GM21723 (cell line): Measurements from ENCODE around the gene CHD6.

Source experiments
- ATAC-seq: cut with Tn5 transposase; IDR thresholded peaks from one replicate; pipeline ENCODE4 v1.9.1; 2021; ENCODE audit warnings: mild to moderate bottlenecking, moderate library complexity; ENCODE audit not compliant: unreplicated experiment

The CHD6 gene

DNA sequence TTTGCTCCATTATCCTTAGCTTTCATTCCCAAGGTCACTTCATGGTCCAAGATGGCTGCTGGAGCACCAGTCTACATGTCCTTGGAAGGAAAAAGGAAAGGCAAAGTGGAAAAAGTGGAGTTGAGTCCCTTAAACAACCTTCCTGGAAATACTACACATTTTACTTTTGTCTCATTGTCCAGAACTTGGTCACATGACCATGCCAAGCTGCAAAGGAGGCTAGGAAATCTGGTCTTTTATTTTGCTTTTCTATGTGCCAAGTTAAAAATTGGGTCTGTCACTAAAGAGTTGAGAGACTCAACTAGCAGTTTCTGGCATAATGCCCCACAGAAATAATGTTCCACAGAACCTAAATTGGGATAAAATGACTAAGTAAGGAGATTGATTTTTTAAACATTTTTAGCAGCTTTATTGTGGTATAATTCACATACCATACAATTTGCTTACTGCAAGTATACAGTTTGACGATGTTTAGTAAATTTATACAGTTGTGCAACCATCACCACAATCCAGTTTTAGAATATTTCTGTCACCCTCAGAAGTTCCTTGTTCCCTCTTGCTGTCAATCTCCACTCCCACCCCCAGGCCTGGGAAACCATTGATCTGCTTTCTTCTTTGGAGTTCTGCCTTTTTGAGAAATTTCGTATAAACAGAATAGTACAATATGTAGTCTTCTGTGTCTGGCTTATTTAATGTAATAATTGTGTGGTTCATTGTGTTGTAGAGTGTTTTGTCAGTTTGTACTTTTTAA is 5.6 kb upstream of the CHD6 start:
- no peak for ATAC-seq

DNA sequence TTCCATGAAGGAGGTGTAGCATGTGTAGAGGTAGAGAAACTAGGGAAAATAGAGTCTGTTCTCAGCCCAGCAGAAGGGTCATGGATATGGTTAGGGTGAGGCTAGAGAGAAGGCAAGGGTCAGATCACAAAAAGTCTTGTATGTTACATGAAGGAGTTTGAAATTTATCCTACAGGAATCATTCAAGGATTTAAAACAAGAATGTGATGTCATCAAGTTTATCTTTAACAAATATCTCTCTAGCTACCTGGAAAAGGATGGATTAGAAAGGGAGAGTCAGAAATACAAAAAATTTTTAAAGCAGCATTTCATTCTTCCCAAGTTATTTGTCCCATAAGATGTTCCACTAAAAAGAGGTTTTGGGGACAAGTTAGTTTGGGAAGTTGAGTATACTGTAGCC is 4.4 kb upstream of the CHD6 start:
- ATAC-seq, result no peak

DNA sequence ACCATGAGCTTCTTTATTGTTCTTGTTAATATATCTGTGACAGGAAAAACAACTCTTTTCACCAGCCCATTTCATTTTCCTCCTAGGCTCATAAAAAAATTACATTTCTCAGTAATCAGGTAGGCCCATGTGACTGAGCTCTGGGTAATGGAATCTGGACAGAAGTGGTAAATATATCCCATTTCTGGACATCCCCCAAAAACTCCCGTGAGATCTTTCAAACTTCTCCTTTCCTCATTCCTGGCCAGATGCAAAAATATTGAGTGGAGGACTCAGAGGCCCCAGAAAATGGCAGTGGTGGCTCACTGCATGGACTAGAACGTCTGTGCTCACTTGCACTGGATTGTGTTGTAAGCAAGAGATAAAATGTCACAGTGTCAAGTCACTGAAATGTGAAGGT is 3.8 kb upstream of the CHD6 start:
- no peak for ATAC-seq

DNA sequence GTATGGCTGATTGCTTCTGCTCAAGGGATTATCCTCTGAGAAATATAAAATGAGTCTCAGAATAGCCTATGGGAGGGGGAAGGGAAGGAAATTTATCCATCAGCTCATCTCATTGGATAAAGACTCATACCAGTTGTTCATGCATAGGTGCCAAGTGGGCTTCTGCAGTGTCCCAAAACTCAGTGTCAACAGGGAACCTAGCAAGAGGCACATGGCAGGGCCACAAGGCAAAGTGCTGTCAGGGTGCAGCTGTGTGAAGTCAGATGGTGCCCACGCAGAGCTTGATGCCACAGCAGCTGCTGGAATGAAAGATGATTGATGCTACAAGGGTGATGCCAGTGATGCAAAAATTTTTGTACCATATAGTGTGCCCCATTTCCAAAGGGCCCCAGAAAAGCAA is 3.2 kb upstream of the CHD6 start:
- ATAC-seq, result no peak

DNA sequence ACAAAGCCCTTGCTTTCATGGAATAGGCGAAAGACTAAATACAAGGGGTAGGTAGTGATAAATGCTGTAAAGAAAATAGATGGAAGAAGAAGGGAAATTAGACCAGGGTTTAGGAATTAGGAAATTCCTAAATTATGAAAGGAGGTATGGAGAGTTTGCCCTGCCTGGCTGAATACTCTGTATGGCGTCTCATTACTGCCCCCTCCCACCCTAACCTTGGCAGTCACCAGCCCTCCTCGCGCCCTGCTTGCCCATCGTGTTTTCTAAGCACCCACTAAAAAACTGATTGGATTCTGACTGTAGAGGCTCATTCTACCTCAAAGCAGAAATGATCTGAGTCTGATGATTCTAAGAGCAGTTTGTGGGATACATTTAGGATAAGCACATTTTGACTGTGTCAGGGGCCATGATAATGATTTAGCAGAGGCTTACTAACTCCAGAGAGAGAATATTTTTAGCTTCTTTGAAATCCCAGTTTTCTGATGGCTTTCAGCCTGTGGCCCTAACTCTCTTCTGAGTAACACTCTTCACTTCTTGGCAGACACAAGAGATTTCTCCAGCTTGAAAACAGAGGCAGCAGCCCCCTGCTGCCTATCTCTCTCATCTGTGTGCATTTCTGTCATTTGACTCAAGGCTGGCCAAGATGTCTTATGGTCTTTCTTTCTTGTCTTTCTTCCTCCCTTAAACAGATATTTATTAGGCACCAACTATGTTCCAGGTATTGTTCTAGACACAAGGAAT is 1.4 kb upstream of the CHD6 start:
- no peak for ATAC-seq

DNA sequence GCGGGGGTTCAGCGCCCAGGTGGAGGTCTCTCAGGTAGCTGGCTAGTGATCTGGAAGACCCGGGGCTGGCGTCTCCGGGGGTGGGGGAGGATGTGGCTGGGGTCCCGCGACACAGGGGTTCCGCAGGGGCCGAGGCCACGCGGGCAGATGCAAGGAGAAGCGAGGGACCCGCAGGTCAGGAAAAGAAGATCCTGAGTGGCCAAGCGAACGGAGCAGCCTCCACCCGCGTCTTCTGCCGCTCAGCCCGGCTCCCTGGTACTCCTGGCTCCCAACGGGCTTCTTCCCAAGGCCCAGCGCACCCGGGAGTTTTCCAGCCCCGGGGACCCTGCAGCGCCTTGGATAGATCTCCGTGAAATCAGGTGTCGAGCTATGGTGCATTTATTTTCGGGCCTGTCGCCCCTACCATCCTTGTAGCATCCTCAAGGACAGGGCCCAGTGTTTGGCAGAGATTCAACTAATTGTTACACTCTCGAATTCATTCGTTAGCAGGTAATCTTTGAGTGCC is 682 bp upstream of the CHD6 start:
- peak; percentile 4 for ATAC-seq

DNA sequence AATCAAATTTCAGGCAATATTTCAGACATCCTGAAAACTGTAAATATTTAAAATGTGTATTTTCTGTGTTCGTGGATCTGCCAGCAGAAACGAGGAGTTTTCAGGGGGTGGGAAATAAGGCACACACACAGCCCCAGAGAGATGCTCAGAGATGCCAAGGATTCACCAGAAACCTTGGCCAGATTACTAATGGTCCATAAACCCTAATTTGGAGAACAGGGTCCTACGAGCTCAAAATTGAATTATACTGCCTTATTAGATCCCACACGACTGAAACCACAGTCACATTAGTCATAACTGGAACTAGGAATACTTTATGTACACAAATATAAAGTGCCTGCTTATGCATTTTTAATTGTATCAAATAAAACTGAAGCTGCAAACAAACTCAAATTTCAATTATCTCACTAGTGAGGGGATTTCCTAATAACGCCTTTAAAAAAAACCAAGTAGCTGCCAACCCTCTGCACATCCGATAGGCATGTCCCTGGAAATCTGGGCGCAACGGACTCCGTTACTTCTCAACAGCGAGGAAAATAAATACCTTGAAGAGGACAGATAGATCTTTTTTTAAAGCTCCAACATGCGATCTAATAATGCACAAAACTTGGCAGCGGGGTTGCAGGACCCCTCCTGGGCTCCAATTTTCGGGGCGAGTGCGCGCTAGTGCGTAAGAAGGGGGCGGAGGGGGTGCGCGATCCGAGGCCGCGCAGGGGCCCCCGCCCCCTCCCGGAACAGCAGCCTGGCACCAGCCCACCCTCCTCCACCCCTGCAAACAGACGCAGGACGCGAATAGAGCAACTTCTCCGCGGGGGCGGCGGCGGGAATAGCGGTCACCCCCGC is 897 bp downstream of the CHD6 start:
- ATAC-seq, result peak; percentile 8

DNA sequence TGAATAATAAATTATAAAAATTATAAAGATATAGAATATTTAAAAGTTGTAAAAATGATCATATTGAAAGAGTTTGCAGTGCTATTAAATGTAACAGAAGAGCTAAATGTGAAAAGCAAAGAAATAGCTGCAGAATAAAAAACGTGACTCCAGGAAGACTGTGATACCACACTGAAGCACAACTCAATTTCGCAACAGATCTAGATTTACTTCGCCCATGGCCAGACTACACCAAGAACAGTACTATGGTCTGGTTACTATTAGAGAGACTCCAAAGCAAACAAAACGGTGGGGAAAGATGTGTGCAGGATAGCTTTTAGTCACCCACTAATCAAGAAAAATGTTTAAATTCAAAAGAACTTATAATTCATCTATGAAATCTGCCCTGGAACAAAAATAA is 1.9 kb downstream of the CHD6 start:
- no peak for ATAC-seq

DNA sequence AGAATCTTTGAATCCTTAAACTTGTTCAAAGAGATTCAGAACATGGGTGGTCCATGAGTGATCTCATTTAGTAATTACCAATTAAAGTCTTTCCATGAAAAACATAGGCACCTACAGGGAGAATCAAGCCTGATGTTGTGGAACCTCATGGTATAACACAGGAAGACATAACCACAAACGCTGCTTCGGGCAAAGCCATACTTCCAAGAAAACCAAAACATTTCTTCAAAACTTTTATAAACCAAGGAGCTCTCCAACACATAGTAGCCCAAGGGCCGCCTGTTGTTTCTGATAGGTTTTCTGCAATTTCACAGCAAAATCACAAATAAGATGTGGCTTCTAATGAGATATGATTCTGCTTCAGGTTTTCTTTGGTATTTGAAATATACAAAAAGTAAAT is 2.5 kb downstream of the CHD6 start:
- ATAC-seq, result no peak

DNA sequence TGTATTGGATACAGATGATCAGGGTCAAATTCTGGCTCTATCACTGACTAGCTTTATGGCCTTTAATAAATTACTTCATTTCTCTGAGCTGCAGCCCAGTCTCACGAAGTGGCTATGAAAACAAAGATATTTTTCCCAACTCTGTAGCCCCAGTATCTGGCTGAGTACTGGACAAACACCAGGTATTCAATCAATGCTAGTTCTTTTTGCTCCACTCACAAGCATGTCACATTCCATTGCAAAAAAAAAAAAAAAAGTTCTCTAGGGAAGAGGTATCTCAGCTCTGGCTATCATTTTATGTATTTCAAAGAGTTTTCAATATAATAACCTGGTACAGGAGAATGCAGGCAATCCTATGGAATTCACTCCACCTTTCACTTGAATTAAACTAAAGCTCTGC is 3.1 kb downstream of the CHD6 start:
- no peak for ATAC-seq

DNA sequence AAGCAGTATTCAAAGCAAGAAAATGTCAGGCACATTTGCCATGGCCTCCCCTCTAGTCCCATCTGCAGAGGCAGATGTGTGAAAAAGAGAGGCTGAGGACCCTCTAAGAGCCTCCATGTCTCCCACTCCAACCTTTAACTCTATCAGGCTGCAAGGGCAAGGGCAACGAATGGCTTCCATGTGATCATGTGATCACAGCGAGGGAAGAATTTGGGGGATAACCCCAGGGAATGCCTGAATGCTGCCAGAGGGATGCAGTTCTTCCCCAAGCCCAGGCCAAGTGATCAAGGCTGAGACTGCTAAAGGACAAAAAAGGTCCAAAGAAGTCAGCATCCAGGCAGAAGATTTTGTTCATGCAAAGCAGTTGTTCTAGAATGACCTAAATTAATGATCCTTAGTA is 4.9 kb downstream of the CHD6 start:
- ATAC-seq, result no peak

DNA sequence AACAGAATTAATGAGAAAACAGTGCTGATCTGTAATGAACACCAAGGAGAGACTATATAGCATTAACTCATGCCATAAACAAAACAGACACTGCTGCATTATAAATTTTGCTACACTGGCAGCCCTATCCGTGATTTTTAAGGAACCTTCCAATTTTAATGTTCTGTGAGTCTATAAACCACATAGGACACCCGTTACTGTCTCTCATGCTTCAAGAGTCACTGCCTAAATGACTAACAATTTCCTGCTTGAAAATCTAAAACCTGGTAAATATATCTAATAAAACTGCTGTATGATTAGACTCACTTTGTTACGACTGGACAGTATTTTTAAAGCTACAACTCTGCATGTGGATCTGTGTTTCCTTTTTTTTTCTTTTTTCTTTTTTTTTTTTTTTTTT is 8.7 kb downstream of the CHD6 start:
- no peak for ATAC-seq

DNA sequence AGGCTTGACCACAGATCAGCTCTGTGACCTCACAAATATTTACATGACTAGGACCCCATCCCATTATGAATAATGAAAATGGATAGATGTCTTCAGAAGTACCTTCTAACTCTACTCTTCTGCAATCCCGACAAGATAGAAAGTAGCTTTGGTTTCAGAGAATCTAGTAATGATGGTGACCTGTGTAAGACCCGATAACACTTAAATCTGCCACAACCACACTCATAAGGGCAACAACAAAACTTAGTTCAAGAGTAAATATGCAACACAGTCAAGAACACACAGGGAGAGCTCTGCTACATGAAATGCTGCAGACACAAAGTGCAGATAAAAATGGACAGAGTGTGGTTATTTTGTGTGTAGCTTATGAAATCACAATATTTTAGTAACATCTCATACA is 9.6 kb downstream of the CHD6 start:
- ATAC-seq, result no peak

DNA sequence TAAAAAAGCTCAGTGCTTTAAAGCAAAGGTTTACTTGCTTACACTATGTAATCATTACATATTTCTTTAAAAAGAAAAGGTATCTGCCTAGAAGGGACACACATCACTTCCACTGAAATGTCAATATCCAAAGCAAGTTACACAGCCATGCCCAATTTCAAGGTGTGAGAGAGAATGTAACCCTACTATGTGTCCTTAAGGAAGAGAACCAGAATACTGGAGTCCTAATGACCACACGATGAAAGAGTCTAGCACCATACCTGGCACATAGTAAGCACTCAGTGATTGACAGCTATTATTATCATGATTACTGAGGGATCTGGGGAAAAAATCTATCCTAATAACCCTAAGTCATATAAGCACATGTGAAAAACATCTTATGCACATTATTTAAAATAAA is 10.4 kb downstream of the CHD6 start:
- ATAC-seq, result no peak

DNA sequence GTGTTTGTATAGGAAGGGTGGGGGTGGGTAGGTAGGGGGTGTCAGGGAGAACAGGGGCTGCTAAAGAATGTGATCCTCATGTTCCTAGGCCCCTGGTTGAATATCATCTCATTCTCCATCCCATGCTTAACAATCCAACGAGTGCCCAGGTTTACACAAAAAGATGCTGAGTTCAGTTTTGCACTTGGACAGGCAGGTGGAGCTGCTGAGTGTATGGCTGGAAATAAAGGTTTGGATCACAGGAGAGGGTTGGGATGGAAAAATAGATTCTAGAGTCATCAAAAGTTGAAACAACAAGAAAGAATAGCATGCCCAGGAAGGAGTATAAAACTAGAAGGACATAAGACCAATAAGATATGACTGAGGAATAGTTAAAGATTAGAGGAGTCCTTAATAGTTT is 14.2 kb downstream of the CHD6 start:
- ATAC-seq, result no peak

DNA sequence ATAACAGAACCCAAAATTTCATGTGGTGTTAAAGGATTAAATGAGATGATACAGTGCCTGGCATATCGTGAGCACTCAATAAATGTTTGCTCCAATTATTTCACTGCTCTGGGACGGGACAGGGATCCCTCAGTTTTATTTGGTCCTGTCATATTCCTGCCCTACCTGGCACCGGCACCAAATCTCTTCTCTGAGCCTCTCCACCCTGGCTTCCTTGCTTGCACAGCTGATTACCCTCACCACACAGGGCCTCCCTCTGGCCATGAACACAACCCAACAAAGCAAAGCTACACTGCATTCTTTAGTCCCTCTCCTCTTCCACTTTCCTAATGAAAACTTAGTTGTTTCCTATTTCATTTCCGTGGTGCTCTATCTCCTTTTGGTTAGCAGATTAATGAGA is 16.4 kb downstream of the CHD6 start:
- ATAC-seq, result no peak

DNA sequence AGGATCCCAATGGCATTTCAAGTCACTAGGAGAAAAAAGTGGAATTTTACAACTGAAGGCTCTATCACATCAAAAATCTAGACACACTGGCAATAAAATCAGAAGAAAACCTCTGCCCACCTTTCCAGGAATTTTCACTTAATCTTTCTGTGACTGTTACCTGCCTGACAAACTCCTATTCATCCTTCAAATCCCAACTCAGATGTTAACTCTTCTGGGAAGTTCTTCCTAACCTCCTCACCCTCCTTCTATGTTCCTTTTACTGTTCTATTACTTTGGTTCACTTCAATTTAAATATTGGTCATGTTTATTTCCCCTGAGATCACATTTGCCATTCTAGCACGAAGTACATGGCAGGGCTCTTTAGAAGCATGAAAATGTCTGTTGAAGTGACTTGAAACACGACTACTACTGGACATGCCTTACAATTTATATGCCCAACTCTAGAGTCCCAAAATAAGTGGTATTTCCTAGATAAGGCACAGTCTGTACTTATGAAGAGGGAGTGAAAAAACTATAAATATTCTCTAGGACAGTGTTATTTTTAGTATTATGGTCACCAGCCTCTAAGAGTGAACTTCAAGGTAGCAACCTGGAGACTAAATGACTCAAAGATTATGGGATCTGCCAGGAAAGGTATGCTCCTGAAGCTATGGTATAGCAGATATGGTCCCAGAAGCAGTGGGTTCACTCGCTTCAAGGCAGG is 17.1 kb downstream of the CHD6 start:
- no peak for ATAC-seq

DNA sequence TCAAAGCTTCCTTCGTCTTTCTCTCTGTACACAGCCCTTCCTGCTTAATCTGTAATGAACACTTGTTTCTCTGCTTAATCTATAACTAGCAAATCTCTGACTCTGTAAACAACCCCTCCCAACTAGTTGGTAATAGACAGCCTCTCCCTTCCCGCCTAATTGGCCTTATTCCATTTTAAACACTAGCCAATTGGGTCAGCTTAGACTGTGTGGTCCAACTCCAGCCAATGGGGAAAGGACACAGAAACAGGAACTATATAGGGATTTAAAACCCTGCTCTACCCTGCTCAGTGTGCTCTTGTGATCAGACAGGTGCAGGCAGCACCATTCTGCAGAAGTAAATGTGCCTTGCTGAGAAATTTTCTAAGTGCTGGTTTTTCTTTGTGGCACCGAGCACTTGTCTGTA is 18.5 kb downstream of the CHD6 start:
- no peak for ATAC-seq

DNA sequence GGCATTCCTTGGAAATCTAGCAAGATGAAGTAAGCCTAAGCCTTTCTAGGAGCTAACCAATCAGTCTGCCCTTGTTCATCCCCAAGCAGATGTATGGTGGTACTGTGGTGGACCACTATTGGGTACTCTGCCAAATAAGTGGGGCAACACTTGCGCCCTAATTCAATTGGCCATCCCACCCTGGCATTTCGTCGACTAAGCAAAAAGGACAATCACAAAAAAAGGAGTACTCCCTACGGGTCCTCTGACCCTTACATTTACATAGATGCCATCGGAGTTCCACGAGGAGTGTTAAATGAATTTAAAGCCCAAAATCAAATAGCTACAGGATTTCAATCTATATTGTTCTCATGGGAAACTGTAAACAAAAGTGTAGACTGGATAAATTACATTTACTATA is 19.5 kb downstream of the CHD6 start:
- no peak for ATAC-seq

DNA sequence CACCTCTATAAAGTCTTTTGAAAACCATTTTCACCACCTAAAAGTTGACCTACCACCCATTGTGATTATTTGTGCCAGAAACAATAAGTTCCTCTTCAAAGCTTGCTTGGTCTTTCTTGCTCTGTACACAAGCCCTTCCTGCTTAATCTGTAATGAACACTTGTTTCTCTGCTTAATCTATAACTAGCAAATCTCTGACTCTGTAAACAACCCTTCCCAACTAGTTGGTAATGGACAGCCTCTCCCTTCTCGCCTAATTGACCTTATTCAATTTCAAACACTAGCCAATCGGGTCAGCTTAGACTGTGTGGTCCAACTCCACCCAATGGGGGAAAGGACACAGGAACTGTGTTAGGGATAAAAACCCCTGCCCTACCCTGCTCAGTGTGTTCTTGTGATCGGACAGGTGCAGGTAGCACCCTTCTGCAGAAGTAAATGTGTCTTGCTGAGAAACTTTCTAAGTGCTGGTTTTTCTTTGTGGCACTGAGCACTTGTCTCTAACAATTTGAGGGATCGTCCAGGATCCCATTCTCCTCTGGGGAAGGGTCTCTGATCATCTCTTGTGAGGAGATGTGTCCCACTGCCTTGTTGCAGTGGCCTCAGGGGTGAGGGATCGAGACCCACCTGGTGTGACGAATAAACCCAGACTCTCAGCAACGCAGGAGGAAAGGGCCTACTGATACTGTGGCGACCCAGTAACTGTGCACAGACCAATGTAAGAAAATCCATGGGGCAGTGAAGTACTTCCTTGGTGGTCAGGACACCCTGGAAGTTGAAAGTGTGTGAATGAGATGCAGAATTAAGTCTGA is 23.5 kb downstream of the CHD6 start:
- no peak for ATAC-seq
